ENCODE results near the gene SSH2. TPM values are rescaled to one million over a fixed set of nuclear protein-coding genes. Genes with fewer than 3 reads are reported as not detected.
"Not testable (repeated sequence)": the region's sequence is repeated elsewhere in the genome, so short reads cannot be mapped to it uniquely, and the experiment has no call there.

SSH2 gene
- polyA plus RNA-seq, 1 of the 3 experiments (the other 2 are of a cell fraction), result 8.8 TPM

DNA sequence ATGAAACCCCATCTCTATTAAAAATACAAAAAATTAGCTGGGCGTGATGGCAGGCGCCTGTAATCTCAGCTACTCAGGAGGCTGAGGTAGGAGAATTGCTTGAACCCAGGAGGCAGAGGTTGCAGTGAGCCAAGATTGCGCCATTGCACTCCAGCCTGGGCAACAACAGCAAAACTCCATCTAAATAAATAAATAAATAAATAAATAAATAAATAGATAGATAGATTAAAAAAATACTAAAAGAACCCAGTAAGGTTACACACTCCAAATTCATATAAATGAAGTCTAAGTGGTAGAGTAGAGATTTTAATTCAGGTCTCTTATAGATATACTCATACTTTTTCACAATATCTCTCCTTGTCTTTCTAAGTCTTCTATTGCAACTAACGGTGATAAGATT is 65.9 kb downstream of the SSH2 start:
- DNase-seq; H3F3A ChIP-seq (replicated peaks; ENCODE audit: insufficient read depth): not testable (repeated sequence)

DNA sequence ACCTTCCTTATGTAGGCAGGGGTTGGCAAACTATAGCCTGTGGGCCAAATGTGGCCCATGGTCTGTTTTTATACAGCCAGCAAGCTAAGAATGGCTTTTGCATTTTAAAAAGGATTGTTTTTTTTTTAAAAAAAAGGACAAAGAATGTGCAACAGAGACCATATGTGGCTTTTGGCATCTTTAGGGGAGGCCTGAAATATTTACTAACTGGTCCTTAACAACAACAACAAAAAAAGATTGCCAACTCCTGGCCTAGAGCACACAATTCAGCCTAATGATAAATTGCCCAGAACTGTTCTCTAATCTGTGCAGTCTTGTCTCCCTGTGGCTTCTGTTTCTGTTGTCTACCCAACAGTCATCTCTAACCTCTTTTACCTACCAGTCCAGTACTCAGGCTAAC is 67.1 kb downstream of the SSH2 start:
- Histone ChIP-seq H4K20me1 (ENCODE audit: insufficient read depth) (no peaks in the 10 kb centered on the region), H3K27ac (ENCODE audit: low read depth in 2 of 2, low read length in 1 of 2) (no peak overlapping the region), H3K4me2 (no peak overlapping the region), H2AFZ (ENCODE audit: low read depth) (no peak overlapping the region), H3K4me1 (ENCODE audit: control insufficient read depth in 1 of 2, insufficient read depth in 2 of 2, low read depth in 1 of 2, low read length in 1 of 2) (peaks cover 0 to 2% of the 10 kb centered on the region in 2 experiments; a peak in 2 of 4 replicates), H3K9me3 (no peaks in the 10 kb centered on the region), H3K9me2 (no peaks in the 10 kb centered on the region), H3K4me3 (ENCODE audit: low read depth in 2 of 2, low read length in 1 of 2) (no peak overlapping the region), H3K36me3 (replicated peaks in 1 of 2; ENCODE audit: control insufficient read depth in 1 of 2, insufficient read depth in 2 of 2, low read length in 1 of 2) (no peaks in the 10 kb centered on the region), H3K27me3 (ENCODE audit: insufficient read depth) (no peaks in the 10 kb centered on the region), H3K9ac (no peak overlapping the region), H3K79me2 (ENCODE audit: insufficient read depth) (peaks cover 23% of the 10 kb centered on the region), H3F3A (replicated peaks; ENCODE audit: insufficient read depth) (no peaks in the 10 kb centered on the region)
- ChIA-PET CTCF (interaction anchor here (1.5 kb wide), 1 partner anchor 69 kb away, joined by 8 read pairs; no protein-coding TSS in a partner anchor), POLR2A (interaction anchor here (0.5 kb wide), 1 partner anchor 29 kb away, joined by 3 read pairs; no protein-coding TSS in a partner anchor)
- no peak for DNase-seq
- TF ChIP-seq JUND (IDR thresholded peaks at IDR 0.05) (no peak), NRF1 (IDR thresholded peaks at IDR 0.05; ENCODE audit: low read depth, low read length) (no peak), FOXJ3 (CRISPR knock-in tag; IDR thresholded peaks at IDR 0.05) (no peak), NFIC (IDR thresholded peaks at IDR 0.05; ENCODE audit: borderline replicate concordance) (no peak), RAD21 (IDR thresholded peaks at IDR 0.05; ENCODE audit: low read length) (no peak), TEAD4 (IDR thresholded peaks at IDR 0.05; ENCODE audit: borderline replicate concordance, insufficient read depth) (no peak), MEF2A (IDR thresholded peaks at IDR 0.05; ENCODE audit: borderline replicate concordance, low read depth) (no peak), SMC3 (IDR thresholded peaks at IDR 0.05; ENCODE audit: low read depth, low read length) (no peak), POLR2AphosphoS5 (IDR thresholded peaks at IDR 0.05; ENCODE audit: low read depth, low read length) (no peak), TAF1 (IDR thresholded peaks at IDR 0.05; ENCODE audit: borderline replicate concordance, low read depth, low read length) (no peak), GATA2 (CRISPR knock-in tag; IDR thresholded peaks at IDR 0.05) (no peak), RFX5 (IDR thresholded peaks at IDR 0.05; ENCODE audit: low read length) (no peak), EZH2phosphoT487 (IDR thresholded peaks at IDR 0.05; ENCODE audit: borderline replicate concordance, low read depth) (no peak), ELF1 (IDR thresholded peaks at IDR 0.05) (no peak), YY1 (IDR thresholded peaks at IDR 0.05; ENCODE audit: low read depth) (no peak)
- TF ChIP-seq, protein P1, sequence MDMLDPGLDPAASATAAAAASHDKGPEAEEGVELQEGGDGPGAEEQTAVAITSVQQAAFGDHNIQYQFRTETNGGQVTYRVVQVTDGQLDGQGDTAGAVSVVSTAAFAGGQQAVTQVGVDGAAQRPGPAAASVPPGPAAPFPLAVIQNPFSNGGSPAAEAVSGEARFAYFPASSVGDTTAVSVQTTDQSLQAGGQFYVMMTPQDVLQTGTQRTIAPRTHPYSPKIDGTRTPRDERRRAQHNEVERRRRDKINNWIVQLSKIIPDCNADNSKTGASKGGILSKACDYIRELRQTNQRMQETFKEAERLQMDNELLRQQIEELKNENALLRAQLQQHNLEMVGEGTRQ (IDR thresholded peaks at IDR 0.05; ENCODE audit: borderline replicate concordance, low read depth, low read length), result no peak
- TF ChIP-seq, protein P2, sequence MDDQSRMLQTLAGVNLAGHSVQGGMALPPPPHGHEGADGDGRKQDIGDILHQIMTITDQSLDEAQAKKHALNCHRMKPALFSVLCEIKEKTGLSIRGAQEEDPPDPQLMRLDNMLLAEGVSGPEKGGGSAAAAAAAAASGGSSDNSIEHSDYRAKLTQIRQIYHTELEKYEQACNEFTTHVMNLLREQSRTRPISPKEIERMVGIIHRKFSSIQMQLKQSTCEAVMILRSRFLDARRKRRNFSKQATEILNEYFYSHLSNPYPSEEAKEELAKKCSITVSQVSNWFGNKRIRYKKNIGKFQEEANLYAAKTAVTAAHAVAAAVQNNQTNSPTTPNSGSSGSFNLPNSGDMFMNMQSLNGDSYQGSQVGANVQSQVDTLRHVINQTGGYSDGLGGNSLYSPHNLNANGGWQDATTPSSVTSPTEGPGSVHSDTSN (IDR thresholded peaks at IDR 0.05), result no peak
- TF ChIP-seq, protein P3, sequence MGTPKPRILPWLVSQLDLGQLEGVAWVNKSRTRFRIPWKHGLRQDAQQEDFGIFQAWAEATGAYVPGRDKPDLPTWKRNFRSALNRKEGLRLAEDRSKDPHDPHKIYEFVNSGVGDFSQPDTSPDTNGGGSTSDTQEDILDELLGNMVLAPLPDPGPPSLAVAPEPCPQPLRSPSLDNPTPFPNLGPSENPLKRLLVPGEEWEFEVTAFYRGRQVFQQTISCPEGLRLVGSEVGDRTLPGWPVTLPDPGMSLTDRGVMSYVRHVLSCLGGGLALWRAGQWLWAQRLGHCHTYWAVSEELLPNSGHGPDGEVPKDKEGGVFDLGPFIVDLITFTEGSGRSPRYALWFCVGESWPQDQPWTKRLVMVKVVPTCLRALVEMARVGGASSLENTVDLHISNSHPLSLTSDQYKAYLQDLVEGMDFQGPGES (IDR thresholded peaks at IDR 0.05; ENCODE audit: low read depth, low read length), result no peak
- TF ChIP-seq, protein P4, sequence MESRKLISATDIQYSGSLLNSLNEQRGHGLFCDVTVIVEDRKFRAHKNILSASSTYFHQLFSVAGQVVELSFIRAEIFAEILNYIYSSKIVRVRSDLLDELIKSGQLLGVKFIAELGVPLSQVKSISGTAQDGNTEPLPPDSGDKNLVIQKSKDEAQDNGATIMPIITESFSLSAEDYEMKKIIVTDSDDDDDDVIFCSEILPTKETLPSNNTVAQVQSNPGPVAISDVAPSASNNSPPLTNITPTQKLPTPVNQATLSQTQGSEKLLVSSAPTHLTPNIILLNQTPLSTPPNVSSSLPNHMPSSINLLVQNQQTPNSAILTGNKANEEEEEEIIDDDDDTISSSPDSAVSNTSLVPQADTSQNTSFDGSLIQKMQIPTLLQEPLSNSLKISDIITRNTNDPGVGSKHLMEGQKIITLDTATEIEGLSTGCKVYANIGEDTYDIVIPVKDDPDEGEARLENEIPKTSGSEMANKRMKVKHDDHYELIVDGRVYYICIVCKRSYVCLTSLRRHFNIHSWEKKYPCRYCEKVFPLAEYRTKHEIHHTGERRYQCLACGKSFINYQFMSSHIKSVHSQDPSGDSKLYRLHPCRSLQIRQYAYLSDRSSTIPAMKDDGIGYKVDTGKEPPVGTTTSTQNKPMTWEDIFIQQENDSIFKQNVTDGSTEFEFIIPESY (IDR thresholded peaks at IDR 0.05; ENCODE audit: borderline replicate concordance, low read depth), result no peak

More for the DNA sequence above, 65.9 kb downstream of the SSH2 start:
- H2AFZ ChIP-seq (ENCODE audit: low read depth); H3K36me3 ChIP-seq (replicated peaks in 1 of 2; ENCODE audit: control insufficient read depth in 1 of 2, insufficient read depth in 2 of 2, low read length in 1 of 2); H3K4me3 ChIP-seq (ENCODE audit: low read depth in 2 of 2, low read length in 1 of 2); H3K9me3 ChIP-seq; H3K4me2 ChIP-seq; H4K20me1 ChIP-seq (ENCODE audit: insufficient read depth); H3K27ac ChIP-seq (ENCODE audit: low read depth in 2 of 2, low read length in 1 of 2); POLR2A ChIA-PET; H3K27me3 ChIP-seq (ENCODE audit: insufficient read depth); CTCF ChIA-PET; H3K4me1 ChIP-seq (ENCODE audit: control insufficient read depth in 1 of 2, insufficient read depth in 2 of 2, low read depth in 1 of 2, low read length in 1 of 2); H3K9me2 ChIP-seq; H3K9ac ChIP-seq: not testable (repeated sequence)
- H3K79me2 ChIP-seq (ENCODE audit: insufficient read depth), result peaks cover 14% of the 10 kb centered on the region
- 94% methylated on average over 4 of the region's 4 CpGs for WGBS (ENCODE audit: low lambda C conversion rate)

All from SK-N-SH (cell line).